ACHN (cell line): ENCODE measurements around the gene PABPN1L.

ENCODE experiments used
- DNase-seq: peaks from one replicate; pipeline ENCODE4 v3.0.0-alpha.2; 2015
- in situ Hi-C: cut with HindIII; loops from 2 replicates; pipeline ENCODE4 v1.10.0; 2017; ENCODE audit warnings: low sequenced_read_pairs, low pct_ligation_motif_present, low pct_unique_long_range_greater_than_20kb

PABPN1L gene

GRCh38 chr16:88875703-88876234 lies 9.3 kb upstream of the PABPN1L start:
- in situ Hi-C loops = no loop called here
- no peak for DNase-seq

- in situ Hi-C loops = loop anchor here (25.0 kb wide), 1 partner anchor 113 kb away; no protein-coding TSS in a partner anchor
- no peak for DNase-seq
These were observed 8.6 kb upstream of the PABPN1L start for GRCh38 chr16:88874938-88875599.

GRCh38 chr16:88872650-88873331 lies 6.3 kb upstream of the PABPN1L start:
- DNase-seq = no peak
- in situ Hi-C loops = loop anchor here (25.0 kb wide), 1 partner anchor 110 kb away; no protein-coding TSS in a partner anchor

DNA sequence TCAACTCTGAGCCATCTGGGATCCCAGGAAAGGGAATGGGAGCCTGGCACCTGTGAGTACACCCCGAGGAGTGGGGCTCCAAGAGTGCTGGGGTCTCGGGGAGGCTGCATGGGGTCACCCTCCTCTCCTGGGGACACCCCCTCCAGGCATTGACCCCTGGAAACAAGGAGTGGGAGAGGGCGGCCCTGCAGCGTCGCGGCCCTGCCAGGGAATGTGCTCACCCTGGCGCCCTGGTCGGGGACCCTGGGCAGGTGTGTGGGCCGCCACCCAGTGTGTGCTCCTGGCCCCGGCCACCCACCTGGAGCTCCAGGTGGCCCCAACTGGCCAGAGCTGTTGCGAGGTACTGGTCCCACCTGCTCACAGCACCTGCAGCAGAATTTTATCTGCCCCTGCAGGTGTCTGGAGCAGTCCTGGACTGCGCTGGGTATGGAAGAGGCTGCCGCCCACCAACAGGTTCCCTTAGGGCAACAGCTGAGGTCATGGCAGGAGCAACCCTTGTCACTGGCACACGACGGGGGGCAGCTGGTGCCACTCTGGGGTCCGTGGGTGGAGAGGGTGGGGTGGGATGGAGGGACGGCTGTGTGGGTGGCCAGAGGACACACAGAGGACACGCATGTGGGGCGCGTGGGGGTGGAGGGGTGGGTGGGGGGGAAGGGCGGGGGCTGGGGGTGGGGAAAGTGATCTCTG lies 5.4 kb upstream of the PABPN1L start:
- in situ Hi-C loops = loop anchor here (25.0 kb wide), 1 partner anchor 110 kb away; no protein-coding TSS in a partner anchor
- DNase-seq = no peak

DNA sequence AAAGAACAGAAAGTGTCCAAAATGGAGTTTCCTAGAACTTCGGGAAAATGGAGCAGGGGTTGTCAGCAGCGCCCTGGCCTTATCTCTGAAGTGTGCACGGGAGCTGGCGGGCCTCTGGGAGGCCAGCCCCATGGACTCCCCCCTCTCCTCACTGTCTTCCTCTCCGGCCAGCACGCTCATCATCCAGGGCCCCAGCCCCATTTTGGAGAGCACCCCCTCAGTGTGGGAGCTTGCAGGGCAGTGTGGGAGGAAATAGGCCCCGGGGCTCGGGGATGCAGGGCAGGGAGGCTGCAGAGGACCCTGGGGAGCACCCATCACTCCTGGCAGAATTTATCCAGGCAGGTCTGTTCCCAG lies 4.9 kb upstream of the PABPN1L start:
- in situ Hi-C loops = loop anchor here (25.0 kb wide), 1 partner anchor 109 kb away; no protein-coding TSS in a partner anchor
- DNase-seq = no peak

- no peak for DNase-seq
- in situ Hi-C loops = loop anchor here (25.0 kb wide), 1 partner anchor 108 kb away; no protein-coding TSS in a partner anchor
These were observed 4.3 kb upstream of the PABPN1L start for GRCh38 chr16:88870608-88871348.

DNA sequence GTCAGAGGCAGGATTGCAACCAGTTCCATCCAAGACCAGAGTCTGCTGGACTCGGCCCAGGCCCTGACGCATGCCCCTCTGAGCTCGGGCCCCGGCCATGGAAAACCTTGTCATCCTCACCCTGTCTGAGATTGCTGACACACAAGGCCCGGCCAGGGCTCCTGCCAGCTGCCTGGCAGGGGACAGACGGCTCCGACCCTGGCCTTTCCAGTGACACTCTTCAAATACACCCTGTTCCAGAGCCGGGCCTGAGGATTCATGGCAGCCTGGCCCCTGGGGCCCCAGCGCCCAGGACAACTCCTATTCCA lies 3.2 kb upstream of the PABPN1L start:
- in situ Hi-C loops = loop anchor here (25.0 kb wide), 1 partner anchor 107 kb away; no protein-coding TSS in a partner anchor
- DNase-seq = no peak

DNA sequence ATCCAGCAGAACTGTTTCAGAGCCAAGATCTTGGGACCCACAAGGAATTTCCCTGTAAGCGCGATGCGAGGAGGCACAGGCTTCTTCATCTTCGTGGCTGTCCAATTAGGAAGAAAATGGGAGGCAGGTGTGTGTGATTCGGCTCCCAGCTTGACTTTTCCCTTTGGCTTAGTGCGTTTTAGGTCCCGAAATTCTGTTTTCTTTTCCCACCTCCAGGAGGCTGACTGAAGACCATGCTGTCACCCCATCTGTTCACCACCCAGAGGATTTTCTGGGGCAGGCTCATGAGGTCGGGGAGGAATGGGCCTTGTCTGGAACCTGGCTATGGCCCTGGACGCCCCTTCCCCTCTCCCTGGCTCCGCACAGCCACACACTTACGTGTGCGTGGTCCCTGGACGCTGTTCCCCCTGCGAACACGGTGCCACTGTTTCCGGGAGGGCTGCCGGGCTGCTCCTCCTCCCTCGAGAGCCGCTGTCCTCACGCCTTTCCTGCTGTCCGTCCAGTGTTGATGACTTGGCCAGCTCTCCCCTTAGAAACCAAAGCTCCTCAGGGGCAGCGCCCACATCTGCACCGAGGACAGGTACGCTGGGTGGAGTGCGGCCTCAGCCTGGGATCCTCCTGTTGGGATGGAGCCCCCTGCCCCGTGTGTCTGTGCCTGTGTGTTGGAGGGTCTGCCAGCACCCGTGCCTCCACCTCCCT lies 2.7 kb upstream of the PABPN1L start:
- DNase-seq = no peak
- in situ Hi-C loops = loop anchor here (25.0 kb wide), 1 partner anchor 107 kb away; no protein-coding TSS in a partner anchor

DNA sequence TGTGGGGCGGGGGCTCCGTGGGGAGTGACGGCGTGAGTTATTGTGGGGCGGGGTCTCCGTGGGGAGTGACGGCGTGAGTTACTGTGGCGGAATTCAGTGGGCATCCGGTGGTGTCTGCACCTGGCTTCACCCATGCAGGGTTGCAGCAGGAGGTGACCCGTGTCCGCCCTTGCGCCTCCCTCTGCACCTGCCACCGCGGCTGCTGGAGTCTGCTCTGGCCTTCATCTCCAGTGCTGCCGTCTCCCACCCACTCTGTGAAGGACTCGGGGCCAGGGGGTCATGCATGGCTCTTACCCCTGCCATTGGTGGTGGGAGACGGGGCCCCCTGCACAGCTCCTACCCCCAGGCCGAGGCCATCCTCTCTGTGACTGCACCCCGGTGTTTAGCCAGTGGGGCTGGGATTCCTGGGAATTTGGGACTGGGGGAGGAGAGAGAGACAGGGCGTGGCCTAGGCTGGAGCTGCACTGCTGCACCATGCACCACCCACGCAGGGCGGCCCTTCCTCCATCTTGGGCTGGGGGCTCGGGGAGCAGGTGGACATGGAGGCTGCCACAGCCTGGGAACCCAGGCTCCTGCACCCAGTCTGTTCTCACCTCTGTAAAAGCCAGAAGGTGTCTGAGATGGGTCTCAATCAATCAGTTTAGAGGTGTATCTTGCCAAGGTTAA lies 1.3 kb upstream of the PABPN1L start:
- DNase-seq = no peak
- in situ Hi-C loops = loop anchor here (25.0 kb wide), 1 partner anchor 105 kb away; no protein-coding TSS in a partner anchor

DNA sequence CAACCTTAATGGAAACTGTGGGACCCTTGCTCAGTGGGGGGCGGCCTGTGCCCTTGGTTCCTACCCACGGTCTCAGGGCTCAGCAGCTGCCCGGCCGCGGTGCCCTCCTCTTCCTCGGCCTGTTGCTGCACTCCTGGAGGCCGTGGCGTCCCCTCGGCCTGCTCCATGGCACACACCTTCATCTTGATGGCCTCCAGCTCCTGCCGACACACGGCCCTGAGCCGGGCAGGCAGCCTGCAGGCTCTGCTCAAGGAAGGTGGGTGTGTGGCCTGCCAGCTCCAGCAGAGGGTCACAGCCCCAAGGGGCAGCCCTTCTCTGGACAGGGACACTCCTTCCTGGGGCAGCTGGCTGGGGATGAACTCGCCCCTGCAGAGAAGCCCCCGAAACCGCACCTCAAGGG lies 718 bp downstream of the PABPN1L start:
- DNase-seq = no peak
- in situ Hi-C loops = loop anchor here (25.0 kb wide), 1 partner anchor 103 kb away; no protein-coding TSS in a partner anchor

GRCh38 chr16:88865310-88865709 lies 1.1 kb downstream of the PABPN1L start:
- in situ Hi-C loops = loop anchor here (25.0 kb wide), 1 partner anchor 103 kb away; no protein-coding TSS in a partner anchor
- DNase-seq = no peak

DNA sequence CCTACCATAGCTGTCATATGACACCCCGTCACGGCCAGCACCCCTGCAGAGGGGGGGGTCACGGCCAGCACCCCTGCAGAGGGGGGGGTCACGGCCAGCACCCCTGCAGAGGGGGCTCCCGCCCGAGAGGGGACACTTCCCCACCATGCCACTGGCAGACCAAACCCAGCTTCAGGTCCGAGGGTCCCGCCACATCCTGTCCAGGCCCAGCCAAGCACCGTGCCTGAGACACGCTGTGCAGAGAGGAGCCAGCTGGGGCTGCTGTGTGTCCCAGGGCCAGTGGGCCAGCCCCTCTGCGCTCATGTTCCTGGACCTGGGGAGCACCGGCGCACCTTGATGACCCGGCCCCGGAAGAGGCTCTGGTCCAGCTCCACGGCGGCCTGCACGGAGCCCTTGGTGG lies 1.9 kb downstream of the PABPN1L start:
- DNase-seq = no peak
- in situ Hi-C loops = loop anchor here (25.0 kb wide), 1 partner anchor 102 kb away; no protein-coding TSS in a partner anchor

DNA sequence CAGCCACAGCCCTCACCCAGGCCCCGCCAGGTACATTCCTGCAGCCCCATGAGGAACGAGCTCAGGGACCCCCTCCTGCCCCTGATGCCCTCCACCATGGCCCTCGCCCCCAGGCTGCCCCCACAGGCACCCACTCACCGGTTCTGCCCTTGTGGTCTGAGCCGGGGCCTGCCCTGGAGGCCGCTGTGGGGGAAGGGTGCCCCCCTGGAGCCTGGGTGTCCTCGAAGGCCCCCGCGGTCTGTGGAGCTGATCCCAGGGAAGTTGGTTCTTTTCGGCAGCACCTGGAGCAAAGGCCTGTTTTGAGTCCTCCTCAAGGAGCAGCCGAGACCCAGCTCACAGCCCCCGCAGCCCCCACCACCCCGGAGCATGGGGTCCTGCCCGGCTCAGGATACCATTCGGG lies 2.4 kb downstream of the PABPN1L start:
- in situ Hi-C loops = loop anchor here (25.0 kb wide), 1 partner anchor 102 kb away; no protein-coding TSS in a partner anchor
- no peak for DNase-seq

DNA sequence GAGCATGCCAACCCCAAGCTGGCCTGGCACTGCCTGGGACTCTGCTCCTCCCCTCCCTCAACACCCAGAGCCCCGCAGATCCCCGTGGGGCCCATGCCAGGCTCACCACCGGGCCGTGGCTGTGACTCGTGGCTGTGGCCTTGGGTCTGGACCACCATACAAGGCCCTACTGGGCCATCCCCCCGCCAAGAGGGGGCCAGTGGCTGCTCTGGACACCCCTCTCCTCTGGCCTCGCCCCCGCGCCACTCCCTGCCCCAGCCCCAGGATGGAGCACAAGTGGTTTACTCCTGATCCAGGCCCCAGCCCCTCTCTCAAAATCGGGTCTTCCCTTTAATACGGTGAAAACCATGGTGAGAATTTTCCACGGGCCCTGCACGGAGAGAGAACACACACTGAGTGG lies 3.0 kb downstream of the PABPN1L start:
- DNase-seq = no peak
- in situ Hi-C loops = loop anchor here (25.0 kb wide), 1 partner anchor 101 kb away; no protein-coding TSS in a partner anchor

DNA sequence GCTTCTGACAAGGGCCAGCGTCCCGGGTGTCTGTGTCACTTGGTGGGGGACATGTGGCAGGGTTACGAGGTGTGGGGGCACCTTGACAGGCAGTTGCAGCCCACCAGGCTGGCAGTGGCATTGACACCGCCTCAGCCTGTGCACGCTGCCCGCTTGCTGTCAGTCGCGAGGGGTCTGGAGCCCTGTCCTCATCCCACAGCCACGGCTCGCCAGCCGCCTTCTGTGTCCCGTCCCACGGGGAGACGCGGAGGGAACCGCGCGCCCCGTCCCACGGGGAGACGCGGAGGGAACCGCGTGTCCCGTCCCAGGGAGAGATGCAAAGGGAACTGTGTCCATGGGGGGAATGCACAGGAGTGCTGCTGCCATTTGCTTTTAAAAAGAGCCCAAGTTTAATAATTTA lies 3.5 kb downstream of the PABPN1L start:
- in situ Hi-C loops = loop anchor here (25.0 kb wide), 1 partner anchor 101 kb away; no protein-coding TSS in a partner anchor
- DNase-seq = no peak

GRCh38 chr16:88861359-88861758 lies 5.1 kb downstream of the PABPN1L start:
- in situ Hi-C loops = loop anchor here (25.0 kb wide), 1 partner anchor 99 kb away; no protein-coding TSS in a partner anchor
- no peak for DNase-seq
